Mesothelial cell of epicardium (in vitro differentiated cells): ENCODE results near the gene TCERG1L. TPM values are rescaled to one million over a fixed set of nuclear protein-coding genes. Genes with fewer than 3 reads are reported as not detected.

Experiments
- DNase-seq, 2 experiments: peaks; one replicate each; pipeline ENCODE4 v3.0.0; 2021; ENCODE audit warnings: low spot score in 2 of 2; ENCODE audit not compliant: unreplicated experiment in 2 of 2
- H3K27ac Mint-ChIP-seq: 2 replicates; pipeline ENCODE4 v1.8.0; 2021; ENCODE audit warnings: mixed read lengths
- H3K27me3 Mint-ChIP-seq: 2 replicates; pipeline ENCODE4 v1.8.0; 2021; ENCODE audit warnings: low read depth, mixed read lengths
- H3K36me3 Mint-ChIP-seq: 2 replicates; pipeline ENCODE4 v1.8.0; 2021; ENCODE audit warnings: mixed read lengths
- H3K4me1 Mint-ChIP-seq: 2 replicates; pipeline ENCODE4 v1.8.0; 2021; ENCODE audit warnings: mixed read lengths
- H3K4me3 Mint-ChIP-seq: 2 replicates; pipeline ENCODE4 v1.8.0; 2021; ENCODE audit warnings: mild to moderate bottlenecking, moderate library complexity, mixed read lengths
- H3K9me3 Mint-ChIP-seq: 2 replicates; pipeline ENCODE4 v1.8.0; 2021; ENCODE audit warnings: mixed read lengths
- total RNA-seq: library from RNA; stranded (reverse); gene quantifications from 3 replicates; pipeline ENCODE4 v1.2.1, GENCODE V29; 2021
- TF ChIP-seq, protein P1 (sequence below): fragments of 200-600 bp; sonication (generic); IDR thresholded peaks from one replicate; pipeline ENCODE4 v1.5.0; 2021; ENCODE audit warnings: antibody characterized with exemption; ENCODE audit not compliant: unreplicated experiment

The TCERG1L gene
- total RNA-seq, 1 donor from 2014 or later, result 0.63 TPM

DNA sequence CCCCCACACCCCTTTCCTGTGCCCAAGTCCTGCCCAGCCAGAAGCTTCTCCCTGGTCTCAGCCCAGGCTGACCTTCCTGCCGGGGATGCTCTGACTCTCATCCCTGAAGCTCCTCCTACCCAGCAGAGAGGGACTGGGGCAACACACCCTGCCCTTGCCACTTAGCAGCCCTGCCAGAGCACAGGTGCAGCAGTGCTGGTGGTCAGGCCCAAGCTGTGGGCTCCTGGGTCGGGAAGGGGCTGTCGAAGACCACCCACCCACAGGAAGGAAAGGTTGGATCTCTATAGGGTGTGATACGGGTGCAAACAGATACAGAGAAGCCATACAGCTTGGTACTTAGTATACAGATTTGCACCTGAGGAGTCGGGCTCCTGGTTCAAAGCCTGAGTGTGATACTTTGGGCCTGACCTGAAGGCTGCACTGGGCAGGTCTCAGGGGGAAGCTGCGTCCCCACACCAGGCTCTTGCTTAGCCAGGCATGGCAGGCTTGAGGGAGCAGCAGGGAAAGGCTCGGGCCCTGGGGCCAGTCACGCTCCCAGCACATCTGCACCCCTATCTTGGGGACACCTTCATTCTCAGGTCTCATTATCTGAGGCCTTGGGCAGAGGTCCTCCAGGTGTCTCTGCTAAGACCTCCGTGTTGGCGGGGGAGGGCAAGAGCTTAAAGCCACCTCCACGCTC lies 47.3 kb downstream of the TCERG1L start:
- Mint-ChIP-seq H3K36me3 (no peaks in the 10 kb centered on the region), H3K4me3 (no peak overlapping the region), H3K9me3 (peaks cover 6% of the 10 kb centered on the region), H3K27me3 (peaks cover 21% of the 10 kb centered on the region), H3K4me1 (no peaks in the 10 kb centered on the region), H3K27ac (no peak overlapping the region)
- no peak for DNase-seq
- TF ChIP-seq, protein P1, sequence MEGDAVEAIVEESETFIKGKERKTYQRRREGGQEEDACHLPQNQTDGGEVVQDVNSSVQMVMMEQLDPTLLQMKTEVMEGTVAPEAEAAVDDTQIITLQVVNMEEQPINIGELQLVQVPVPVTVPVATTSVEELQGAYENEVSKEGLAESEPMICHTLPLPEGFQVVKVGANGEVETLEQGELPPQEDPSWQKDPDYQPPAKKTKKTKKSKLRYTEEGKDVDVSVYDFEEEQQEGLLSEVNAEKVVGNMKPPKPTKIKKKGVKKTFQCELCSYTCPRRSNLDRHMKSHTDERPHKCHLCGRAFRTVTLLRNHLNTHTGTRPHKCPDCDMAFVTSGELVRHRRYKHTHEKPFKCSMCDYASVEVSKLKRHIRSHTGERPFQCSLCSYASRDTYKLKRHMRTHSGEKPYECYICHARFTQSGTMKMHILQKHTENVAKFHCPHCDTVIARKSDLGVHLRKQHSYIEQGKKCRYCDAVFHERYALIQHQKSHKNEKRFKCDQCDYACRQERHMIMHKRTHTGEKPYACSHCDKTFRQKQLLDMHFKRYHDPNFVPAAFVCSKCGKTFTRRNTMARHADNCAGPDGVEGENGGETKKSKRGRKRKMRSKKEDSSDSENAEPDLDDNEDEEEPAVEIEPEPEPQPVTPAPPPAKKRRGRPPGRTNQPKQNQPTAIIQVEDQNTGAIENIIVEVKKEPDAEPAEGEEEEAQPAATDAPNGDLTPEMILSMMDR, result no peak

DNA sequence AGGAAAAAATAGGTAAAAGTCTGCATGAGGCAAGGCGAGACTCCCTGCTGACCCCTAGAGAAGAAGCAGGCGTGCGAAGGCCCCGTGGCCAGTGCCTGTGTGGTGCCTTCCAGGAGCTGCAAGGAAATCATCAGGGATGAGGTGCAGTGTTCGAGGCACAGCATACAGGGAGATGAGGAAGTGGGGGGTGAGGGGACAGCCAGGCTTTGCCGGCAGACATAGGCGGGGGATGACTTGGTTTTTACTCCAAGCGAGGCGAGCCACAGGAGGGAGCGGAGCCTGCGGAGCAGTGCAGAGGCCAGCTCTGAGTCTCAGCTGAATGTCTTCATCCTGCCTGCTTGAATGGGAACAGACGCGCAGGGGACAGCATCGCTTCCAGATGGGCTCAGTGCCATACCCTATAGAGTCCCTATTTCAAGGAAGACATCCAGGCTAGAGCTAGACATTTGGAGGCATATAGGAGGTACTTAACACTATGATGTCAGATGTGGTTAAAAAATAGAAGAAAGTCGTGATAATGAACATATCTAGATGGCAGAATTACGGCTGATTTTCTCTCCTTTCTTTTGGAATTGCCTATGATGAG lies 49.5 kb downstream of the TCERG1L start:
- H3K9me3 Mint-ChIP-seq, result no peaks in the 10 kb centered on the region
- TF ChIP-seq, protein P1, result no peak
- no peak overlapping the region for H3K27ac Mint-ChIP-seq
- peaks cover 15% of the 10 kb centered on the region for H3K27me3 Mint-ChIP-seq
- no peak overlapping the region for H3K4me3 Mint-ChIP-seq
- no peaks in the 10 kb centered on the region for H3K36me3 Mint-ChIP-seq
- no peaks in the 10 kb centered on the region for H3K4me1 Mint-ChIP-seq
- DNase-seq, result no peak

DNA sequence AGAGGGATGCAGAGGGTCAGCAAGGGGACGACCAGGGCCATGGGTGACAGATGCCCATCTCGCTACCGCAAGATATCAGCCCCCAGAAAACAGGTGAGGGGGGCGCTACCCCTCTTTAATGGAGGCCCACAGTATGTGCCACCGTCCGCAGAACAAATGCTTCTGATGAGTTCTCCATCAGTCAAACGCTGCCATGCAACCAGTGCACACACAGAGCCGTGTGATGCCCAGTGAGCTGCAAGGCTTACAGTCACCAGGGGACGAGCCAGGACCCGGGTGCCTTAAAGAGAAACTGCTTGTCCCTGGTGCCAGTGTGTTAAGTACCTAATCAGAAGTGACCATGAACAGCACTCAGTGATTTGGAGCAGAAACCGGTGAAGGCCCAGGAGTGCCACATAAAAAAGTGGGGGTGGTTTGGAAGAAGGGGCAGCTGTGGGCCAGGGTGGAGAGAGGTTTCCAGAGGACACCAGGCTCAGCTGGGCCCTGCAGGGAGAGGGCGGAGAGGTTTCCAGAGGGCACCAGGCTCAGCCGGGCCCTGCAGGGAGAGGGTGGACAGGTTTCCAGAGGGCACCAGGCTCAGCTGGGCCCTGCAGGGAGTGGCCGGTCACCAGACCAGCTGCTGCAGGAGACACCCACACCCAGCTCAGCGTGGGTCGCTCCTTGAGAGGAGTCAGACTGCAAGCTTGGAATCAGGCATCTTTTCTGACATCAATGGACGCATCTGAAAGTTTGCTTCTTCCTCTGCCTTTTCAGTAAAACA lies 50.9 kb downstream of the TCERG1L start:
- no peaks in the 10 kb centered on the region for H3K4me1 Mint-ChIP-seq
- no peaks in the 10 kb centered on the region for H3K36me3 Mint-ChIP-seq
- H3K4me3 Mint-ChIP-seq, result no peak overlapping the region
- TF ChIP-seq, protein P1, result no peak
- H3K27ac Mint-ChIP-seq, result no peak overlapping the region
- no peak for DNase-seq
- peaks cover 15% of the 10 kb centered on the region for H3K27me3 Mint-ChIP-seq
- H3K9me3 Mint-ChIP-seq, result no peaks in the 10 kb centered on the region

DNA sequence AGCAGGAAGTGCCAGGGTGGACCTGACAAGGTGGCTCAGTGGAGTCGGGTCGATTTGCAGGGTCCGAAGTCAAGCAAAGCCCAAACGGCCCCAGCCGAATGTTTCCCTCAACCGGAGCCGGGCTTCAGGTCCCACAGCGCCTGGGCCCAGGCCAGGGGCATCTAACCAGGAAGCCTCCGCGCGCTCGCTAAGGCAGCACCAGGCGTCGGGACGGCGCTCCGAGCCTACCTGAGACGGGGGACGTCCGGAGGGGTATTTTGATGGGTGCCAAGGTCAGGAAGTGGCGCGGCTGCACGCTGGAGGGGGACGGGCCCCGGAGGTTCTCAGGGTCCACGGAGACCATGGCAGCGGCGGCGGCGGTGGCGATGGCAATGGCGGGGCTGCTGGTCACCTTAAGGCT lies 51.5 kb downstream of the TCERG1L start:
- H3K4me3 Mint-ChIP-seq, result no peak overlapping the region
- no peaks in the 10 kb centered on the region for H3K36me3 Mint-ChIP-seq
- H3K4me1 Mint-ChIP-seq, result no peaks in the 10 kb centered on the region
- no peak for DNase-seq
- TF ChIP-seq, protein P1, result no peak
- H3K27ac Mint-ChIP-seq, result no peak overlapping the region
- no peaks in the 10 kb centered on the region for H3K9me3 Mint-ChIP-seq
- peaks cover 12% of the 10 kb centered on the region for H3K27me3 Mint-ChIP-seq

DNA sequence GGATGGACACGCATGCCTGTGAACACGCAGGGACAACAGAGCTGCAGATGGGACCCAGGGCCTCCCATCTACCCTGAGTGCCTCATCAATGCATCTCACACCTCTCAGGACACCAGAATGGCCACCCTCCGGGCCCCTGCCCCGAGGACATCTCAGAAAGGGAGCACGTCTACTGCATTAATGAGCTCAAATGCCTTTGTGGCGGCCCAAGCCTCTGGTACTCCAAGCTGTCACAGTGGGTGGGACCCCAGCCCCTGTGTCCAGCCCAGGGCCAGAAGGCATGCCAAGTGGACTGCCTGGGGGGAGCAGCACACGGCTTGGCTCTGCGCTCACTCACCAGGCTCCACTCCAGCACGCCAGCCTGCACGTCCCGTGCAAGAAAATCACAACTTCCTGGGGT lies 52.0 kb downstream of the TCERG1L start:
- DNase-seq, result no peak
- H3K4me1 Mint-ChIP-seq, result no peaks in the 10 kb centered on the region
- H3K27me3 Mint-ChIP-seq, result peaks cover 13% of the 10 kb centered on the region
- H3K36me3 Mint-ChIP-seq, result no peaks in the 10 kb centered on the region
- H3K9me3 Mint-ChIP-seq, result no peaks in the 10 kb centered on the region
- H3K4me3 Mint-ChIP-seq, result no peak overlapping the region
- H3K27ac Mint-ChIP-seq, result no peak overlapping the region
- TF ChIP-seq, protein P1, result no peak
